HG02759 (cell line): ENCODE measurements around the gene BRI3.
A peak's percentile ranks its signal among the peaks of the same experiment; 100 is the strongest.
"Not testable (repeated sequence)": the region's sequence is repeated elsewhere in the genome, so short reads cannot be mapped to it uniquely, and the experiment has no call there.

Source experiments
- ATAC-seq: cut with Tn5 transposase; IDR thresholded peaks from one replicate; pipeline ENCODE4 v1.9.1; 2021; ENCODE audit warnings: mild to moderate bottlenecking, moderate library complexity; ENCODE audit not compliant: unreplicated experiment

The BRI3 gene

DNA sequence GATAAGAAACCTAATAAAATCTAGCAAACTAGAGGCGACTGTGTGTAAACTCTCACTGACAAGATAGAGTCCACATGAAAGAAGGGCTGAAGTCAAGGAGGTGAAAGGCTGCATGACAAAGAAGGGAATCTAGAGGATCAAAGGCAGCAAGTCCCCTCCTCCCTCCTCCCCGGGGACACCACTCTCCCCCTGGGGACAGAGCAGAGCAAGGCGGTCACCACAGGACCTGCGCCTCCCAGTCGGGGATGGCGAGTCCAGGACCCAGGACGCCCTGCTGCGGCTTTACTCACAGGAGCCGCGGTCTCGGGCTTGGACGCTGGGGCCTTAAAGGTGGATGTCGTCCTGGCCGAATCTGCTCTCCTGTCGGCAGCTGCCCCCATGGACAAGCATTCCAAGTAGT is 22.4 kb downstream of the BRI3 start:
- ATAC-seq: no peak

- ATAC-seq: no peak
Observed at GRCh38 chr7:98305951-98306535, 24.6 kb downstream of the BRI3 start.

GRCh38 chr7:98307971-98308466 is 26.5 kb downstream of the BRI3 start:
- no peak for ATAC-seq

GRCh38 chr7:98309566-98309965 is 28.1 kb downstream of the BRI3 start:
- ATAC-seq: no peak

DNA sequence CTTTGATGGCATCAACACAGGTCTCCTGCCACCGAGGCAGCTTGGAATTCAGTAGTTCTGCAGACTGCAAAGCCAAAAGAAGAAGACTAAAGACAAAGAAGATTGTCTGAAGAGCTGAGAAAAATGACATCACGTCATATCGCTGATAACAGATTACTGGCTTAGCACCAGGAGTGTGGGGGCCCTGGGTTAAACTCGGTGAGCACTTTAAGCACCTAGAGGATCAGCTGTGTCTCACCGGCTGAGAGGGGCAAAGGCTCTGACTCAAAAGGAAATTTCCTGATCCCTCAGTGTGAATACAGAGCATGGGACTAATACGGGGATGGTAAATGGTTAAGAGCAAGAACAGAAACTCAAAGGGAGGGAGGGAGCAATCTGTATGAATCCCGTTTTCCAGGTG is 30.7 kb downstream of the BRI3 start:
- no peak for ATAC-seq

DNA sequence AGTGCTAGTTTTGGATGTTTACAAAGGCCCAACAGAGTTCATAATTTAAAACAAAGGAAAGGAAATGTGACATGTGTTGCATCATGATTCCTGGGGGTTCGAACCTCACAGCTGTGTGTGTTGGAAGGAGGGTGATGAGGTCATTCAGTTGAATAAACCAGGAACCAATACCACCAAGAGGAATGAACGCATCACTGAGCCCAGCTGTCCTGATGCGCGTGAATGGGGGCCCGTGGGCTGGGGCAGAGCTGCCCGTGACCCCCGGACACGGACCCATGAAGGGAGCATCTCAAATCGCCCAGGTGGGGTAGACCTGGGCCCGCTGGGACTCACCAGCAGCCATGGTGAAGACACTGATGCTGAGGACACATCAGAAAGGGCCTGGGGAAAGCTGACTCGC is 33.0 kb downstream of the BRI3 start:
- peak; percentile 51 for ATAC-seq

DNA sequence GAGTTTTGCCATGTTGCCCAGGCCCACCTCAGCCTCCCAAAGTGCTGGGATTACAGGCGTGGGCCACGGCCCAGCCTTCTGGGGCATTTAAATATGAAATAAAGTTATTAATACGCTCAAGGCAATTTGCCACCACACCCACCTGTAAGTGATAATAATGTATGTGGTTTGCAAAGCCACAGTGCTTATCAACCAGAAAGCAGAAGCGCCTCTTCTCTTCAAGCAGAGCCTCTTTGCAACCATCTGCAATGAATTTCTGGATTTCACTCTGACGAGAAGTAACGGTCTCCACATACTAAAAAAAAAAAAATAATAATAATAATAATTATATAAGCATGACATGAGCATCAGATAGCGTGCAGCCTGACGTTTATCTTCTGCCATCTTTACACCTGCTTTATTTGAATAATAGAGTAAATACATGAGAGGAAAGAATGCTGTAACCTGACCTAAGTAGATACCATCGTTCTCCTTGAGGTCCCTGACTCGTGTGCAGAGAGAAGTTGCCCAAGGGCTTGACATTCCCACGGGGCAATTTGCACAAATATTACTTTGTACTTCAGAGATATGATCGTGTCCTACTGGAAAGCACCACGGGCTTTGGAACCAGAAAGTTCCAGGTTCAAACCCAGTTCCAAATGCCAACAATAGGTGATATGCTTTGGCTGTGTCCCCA is 34.0 kb downstream of the BRI3 start:
- ATAC-seq: peak; percentile 87

DNA sequence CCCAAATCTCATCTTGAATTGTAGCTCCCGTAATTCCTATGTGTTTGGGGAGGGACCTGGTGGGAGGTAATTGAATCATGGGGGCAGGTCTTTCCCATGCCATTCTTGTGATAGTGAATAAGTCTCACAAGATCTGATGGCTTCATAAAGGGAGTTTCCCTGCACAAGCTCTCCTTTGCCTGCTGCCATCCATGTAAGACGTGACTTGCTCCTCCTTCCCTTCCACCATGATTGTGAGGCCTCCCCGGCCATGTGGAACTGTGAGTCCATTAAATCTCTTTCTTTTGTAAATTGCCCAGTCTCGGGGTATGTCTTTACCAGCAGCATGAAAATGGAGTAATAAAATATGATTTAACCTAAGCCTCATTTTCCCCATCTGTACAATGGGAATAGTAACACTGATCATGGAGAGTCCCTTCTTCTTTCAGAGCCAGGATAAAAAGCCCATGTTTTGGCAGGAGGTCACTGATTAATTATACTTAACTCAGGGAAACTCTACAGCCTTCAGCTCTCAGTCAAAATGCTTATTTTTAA is 34.6 kb downstream of the BRI3 start:
- ATAC-seq: not testable (repeated sequence)

DNA sequence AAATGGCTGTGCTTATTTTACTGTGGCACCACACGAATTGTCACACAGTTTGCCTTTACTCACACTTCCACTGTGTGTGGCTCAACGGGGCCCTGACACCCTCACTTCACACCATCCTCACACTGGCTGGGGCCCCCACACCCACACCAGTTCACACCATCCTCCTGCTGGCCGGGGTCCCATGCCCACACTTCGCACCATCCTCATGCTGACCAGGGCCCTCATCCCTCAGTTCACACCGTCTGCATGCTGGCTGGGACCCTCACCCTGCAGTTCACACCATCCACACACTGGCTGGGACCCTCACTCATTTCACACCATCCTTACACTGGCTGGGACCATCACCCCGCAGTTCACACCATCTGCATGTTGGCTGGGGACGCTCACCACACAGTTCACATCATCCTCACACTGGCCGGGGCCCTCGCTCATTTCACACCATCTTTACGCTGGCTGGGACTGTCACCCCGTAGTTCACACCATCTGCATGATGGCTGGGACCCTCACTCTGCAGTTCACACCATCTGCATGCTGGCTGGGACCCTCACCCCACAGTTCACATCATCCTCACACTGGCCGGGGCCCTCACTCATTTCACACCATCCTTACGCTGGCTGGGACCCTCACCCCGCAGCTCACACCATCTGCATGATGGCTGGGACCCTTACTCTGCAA is 36.0 kb downstream of the BRI3 start:
- ATAC-seq: no peak

DNA sequence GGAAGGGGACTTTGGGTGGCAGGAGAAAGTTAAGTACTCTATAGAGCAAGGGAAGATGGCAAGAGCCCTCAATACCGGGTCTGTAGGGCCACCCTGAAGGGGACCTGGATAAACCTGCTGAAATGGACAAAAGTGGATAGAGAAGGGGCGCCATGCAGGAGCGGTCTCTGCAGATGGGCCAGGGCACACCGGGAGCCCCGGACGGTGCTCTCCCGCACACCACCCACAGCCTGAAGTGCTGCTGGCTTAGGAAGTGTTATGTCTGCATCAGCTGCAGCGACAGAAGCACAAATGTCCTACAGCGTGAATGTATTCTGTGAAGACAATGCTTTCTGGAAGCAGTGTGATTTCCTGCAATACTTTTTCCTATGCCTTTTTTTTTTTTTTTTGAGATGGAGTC is 37.7 kb downstream of the BRI3 start:
- ATAC-seq: no peak

DNA sequence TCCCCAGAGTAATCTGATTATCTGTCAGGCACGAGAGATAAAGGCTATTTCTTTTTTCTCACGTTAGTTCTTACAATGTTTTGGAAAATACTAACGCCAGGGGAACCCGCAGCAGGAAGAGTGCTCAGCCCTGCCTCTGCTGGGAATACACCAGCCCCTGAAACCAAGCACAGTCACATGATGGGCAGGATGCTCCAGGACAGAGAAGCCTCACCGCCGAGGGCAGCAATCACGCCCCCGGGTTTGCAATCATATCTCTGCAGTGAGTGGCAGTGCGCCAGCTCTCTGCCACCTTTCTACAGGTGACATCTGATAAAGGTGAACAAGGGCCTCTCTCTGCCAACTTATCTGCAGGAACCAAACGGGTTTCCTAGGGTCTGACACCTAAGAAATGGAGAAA is 39.8 kb downstream of the BRI3 start:
- no peak for ATAC-seq

- ATAC-seq: no peak
Observed at GRCh38 chr7:98322331-98323270, 41.1 kb downstream of the BRI3 start.

GRCh38 chr7:98323597-98324322 is 42.3 kb downstream of the BRI3 start:
- ATAC-seq: no peak

DNA sequence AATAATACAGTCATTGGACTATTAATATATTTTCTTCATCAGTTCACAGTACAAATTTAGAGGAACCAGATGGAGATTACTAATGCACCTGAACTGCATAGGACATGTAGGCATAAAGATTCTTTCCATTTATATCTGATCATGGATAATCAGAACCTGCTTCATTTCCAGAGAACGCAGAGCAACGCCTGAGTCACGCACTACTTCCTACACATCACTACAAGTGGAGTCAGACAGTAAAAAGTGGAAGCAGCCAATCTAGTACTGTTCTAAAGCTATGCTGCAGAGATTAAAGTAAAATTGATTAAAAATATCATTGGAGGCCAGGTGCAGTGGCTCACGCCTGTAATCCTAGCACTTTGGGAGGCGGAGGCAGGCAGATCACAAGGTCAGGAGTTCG is 43.3 kb downstream of the BRI3 start:
- no peak for ATAC-seq

DNA sequence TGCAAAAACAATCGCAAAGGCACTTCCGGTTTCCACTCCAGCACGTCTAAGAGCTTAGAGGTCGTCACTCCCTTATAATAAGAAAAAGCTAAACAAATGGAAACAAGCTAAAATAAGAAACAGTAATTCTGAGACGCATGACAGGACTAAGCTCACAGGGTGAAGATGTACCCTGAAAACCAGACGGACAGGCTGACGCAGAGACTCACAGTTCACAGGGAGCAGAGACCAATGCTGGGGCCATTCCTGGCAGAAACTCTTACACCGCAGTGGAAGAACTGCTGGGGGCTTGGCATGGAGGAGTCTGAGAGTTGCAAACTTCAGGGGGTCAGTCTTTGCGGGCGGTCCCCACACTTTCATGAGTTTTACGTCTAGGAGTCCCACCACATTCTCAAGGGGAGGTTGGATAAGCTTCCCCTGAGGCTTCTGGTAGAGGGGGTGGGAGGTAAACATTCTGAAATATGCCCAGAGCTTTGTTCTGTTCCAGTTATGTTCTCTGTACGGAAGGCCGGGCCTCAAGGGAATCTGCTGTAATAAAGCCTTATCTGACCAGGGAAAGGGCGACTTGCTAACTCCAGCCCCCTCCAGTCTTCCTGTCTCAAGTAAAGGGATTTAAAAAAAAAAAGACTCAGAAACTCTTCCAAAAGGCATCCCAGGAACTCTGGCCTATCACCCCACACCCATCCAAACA is 47.8 kb downstream of the BRI3 start:
- ATAC-seq: no peak

DNA sequence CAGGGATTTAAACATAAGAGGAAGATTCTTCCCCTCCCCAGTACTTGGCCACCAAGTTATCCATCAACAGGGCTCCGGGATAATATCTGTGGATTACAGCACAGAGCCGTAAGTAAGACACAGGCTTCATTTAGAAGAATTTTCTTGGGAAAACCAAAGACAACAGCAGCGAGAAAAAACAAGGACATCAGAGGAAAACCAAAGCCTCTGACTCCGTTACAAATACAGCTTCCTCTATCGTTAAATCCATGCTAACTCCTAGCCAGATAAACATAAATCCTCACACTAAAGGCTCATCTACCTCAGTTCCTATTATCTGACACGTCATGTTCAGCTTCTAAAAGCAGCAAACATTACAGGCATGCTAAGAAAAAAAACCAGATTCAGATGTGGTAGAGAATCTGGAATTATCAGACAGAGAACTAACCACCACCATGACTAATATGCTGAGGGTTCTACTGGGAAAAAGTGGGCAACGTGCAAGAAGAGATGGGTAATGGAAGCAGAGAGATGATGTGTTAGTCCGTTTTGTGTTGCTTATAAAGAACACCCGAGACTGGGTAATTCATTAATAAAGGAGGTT is 48.4 kb downstream of the BRI3 start:
- no peak for ATAC-seq

DNA sequence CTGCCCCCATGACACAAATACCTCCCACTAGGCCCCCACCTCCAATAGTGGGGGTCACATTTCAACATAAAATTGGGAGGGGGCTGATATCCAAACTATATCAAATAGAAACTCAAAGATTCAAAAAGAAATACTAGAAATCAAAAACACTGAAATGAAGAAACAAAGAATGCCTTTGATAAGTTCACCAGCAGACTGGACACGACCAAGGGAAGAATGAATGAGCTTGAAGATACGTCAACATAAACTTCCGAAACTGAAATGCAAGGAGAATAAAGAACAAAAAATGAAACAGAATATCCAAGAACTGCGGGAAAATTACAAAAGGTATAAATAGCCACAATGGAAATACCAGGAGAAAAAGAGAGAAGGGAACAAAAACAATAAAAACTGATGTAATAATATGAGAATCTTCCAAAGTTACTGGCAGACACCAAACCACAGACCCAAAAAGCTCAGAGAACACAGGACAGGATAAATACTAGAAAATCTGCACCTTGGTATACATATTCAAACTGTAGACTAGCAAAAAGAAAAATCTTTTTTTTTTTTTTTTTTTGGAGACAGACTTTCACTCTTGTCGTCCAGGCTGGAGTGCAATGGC is 49.5 kb downstream of the BRI3 start:
- no peak for ATAC-seq

GRCh38 chr7:98334081-98334480 is 52.6 kb downstream of the BRI3 start:
- ATAC-seq: no peak
